Breast epithelium (tissue), 4 donors: ENCODE data around the gene PLB1. TPM values are rescaled to one million over a fixed set of nuclear protein-coding genes. Genes with fewer than 3 reads are reported as not detected.

Experiments used
- DNase-seq, 2 donors: peaks; one replicate each; pipeline ENCODE4 v3.0.0-alpha.2; 2019; ENCODE audit warnings: low spot score in 2 of 2
- H3K27ac ChIP-seq, 2 donors: fragments of 200-600 bp; sonication (generic) in 1 of 2; one replicate each; pipeline ENCODE4 v1.5.1; 2016 to 2019; ENCODE audit warnings: mild to moderate bottlenecking in 1 of 2
- H3K27me3 ChIP-seq, 2 donors: fragments of 200-600 bp; sonication (generic) in 1 of 2; one replicate each; pipeline versions ENCODE4 v1.5.1 to v1.6.0; 2017 to 2019; ENCODE audit warnings: control low read depth in 1 of 2, mild to moderate bottlenecking in 1 of 2
- H3K36me3 ChIP-seq: fragments of 200-600 bp; one replicate; pipeline ENCODE4 v1.5.1; 2019
- H3K4me1 ChIP-seq, 2 donors: fragments of 200-600 bp; sonication (generic); one replicate each; pipeline ENCODE4 v1.5.1; 2016 to 2019; ENCODE audit warnings: control low read depth in 1 of 2
- H3K4me3 ChIP-seq, 3 donors: fragments of 200-600 bp; sonication (generic); 1 replicate in 2 of 3; 2 replicates in 1 of 3; pipeline ENCODE4 v1.5.1; 2016 to 2019; ENCODE audit warnings: mild to moderate bottlenecking in 3 of 3, moderate library complexity in 2 of 3
- H3K9me3 ChIP-seq, 2 donors: fragments of 200-600 bp; sonication (generic) in 1 of 2; one replicate each; pipeline ENCODE4 v1.5.1; 2016 to 2019; ENCODE audit warnings: control low read depth in 1 of 2
- CTCF ChIP-seq, 3 donors: fragments of 450-650 bp; IDR thresholded peaks; one replicate each; pipeline ENCODE4 v1.5.1; 2016 to 2017; ENCODE audit warnings: antibody characterized with exemption in 3 of 3, mild to moderate bottlenecking in 3 of 3, moderate library complexity in 3 of 3
- POLR2A ChIP-seq: fragments of 450-650 bp; IDR thresholded peaks from one replicate; pipeline ENCODE4 v1.6.1; 2016; ENCODE audit warnings: antibody characterized with exemption, mild to moderate bottlenecking, moderate library complexity
- POLR2AphosphoS5 ChIP-seq, 3 donors: sonication (generic); formaldehyde crosslinking; IDR thresholded peaks; one replicate each; pipeline ENCODE4 v1.6.1; 2017; ENCODE audit warnings: antibody characterized with exemption in 3 of 3
- intact Hi-C: fragments of 100-400 bp; cut with DNase I; formaldehyde crosslinking; loops from one replicate; pipeline ENCODE4 v1.15.1; 2023; ENCODE audit warnings: low total_unique reads
- total RNA-seq, 3 donors: library from RNA; depleted of rRNA; stranded (reverse); fragments of >200 nt; gene quantifications; one replicate each; pipeline ENCODE4 v1.1.0, GENCODE V29; 2016

The PLB1 gene
- total RNA-seq, 3 donors from 2014 or later, result 5.6 to 11.9 (median 8.8) TPM

GRCh38 chr2:28640260-28640907, 144.5 kb downstream of the PLB1 start:
- Histone ChIP-seq H3K4me3 (no peak overlapping the region), H3K27ac (peak overlapping the region; percentile 53 to 68), H3K27me3 (no peaks in the 10 kb centered on the region), H3K9me3 (no peaks in the 10 kb centered on the region), H3K36me3 (no peaks in the 10 kb centered on the region), H3K4me1 (peaks cover 0 to 10% of the 10 kb centered on the region in 2 donors)
- TF ChIP-seq POLR2A (no peak), POLR2AphosphoS5 (IDR thresholded peaks at IDR 0.05) (no peak), CTCF (IDR thresholded peaks at IDR 0.05) (no peak)
- DNase-seq, result no peak
- intact Hi-C loops, result no loop called here

- DNase-seq, result no peak
- Histone ChIP-seq H3K27ac (peak overlapping the region in 1 of 2 donors; percentile 53), H3K4me3 (no peak overlapping the region), H3K27me3 (no peaks in the 10 kb centered on the region), H3K36me3 (no peaks in the 10 kb centered on the region), H3K9me3 (no peaks in the 10 kb centered on the region), H3K4me1 (peaks cover 0 to 10% of the 10 kb centered on the region in 2 donors)
- no peak for TF ChIP-seq POLR2A
- no peak for TF ChIP-seq POLR2AphosphoS5 (IDR thresholded peaks at IDR 0.05)
- no peak for TF ChIP-seq CTCF (IDR thresholded peaks at IDR 0.05)
- intact Hi-C loops, result no loop called here
Measured at GRCh38 chr2:28640908-28641300, 145.0 kb downstream of the PLB1 start.

- DNase-seq, result no peak
- intact Hi-C loops, result no loop called here
- H3K4me3 ChIP-seq, result no peak overlapping the region
- H3K4me1 ChIP-seq, result peaks cover 0 to 10% of the 10 kb centered on the region in 2 donors
- no peaks in the 10 kb centered on the region for H3K27me3 ChIP-seq
- H3K36me3 ChIP-seq, result no peaks in the 10 kb centered on the region
- H3K27ac ChIP-seq, result peak overlapping the region; percentile 67 to 83
- H3K9me3 ChIP-seq, result no peaks in the 10 kb centered on the region
- TF ChIP-seq POLR2AphosphoS5 (IDR thresholded peaks at IDR 0.05), result no peak
- no peak for TF ChIP-seq POLR2A
- no peak for TF ChIP-seq CTCF (IDR thresholded peaks at IDR 0.05)
Measured at GRCh38 chr2:28642796-28643195, 146.9 kb downstream of the PLB1 start.

- Histone ChIP-seq H3K9me3 (no peaks in the 10 kb centered on the region), H3K36me3 (no peaks in the 10 kb centered on the region), H3K27me3 (no peaks in the 10 kb centered on the region), H3K4me3 (no peak overlapping the region), H3K27ac (peak overlapping the region; percentile 67 to 83), H3K4me1 (peaks cover 0 to 10% of the 10 kb centered on the region in 2 donors)
- peak in 1 of 2 donors; percentile 91 for DNase-seq
- TF ChIP-seq CTCF (IDR thresholded peaks at IDR 0.05) (no peak), POLR2A (no peak), POLR2AphosphoS5 (IDR thresholded peaks at IDR 0.05) (peak in 2 of 3 donors; percentile 59 to 61)
- intact Hi-C loops, result no loop called here
Measured at GRCh38 chr2:28643327-28643726, 147.5 kb downstream of the PLB1 start.

GRCh38 chr2:28643911-28644334, 148.1 kb downstream of the PLB1 start:
- DNase-seq, result no peak
- peak in 1 of 3 donors; percentile 19 for TF ChIP-seq POLR2AphosphoS5 (IDR thresholded peaks at IDR 0.05)
- TF ChIP-seq CTCF (IDR thresholded peaks at IDR 0.05), result no peak
- no peak for TF ChIP-seq POLR2A
- intact Hi-C loops, result no loop called here
- peaks cover 0 to 10% of the 10 kb centered on the region in 2 donors for H3K4me1 ChIP-seq
- no peaks in the 10 kb centered on the region for H3K36me3 ChIP-seq
- peak overlapping the region; percentile 67 to 83 for H3K27ac ChIP-seq
- no peaks in the 10 kb centered on the region for H3K9me3 ChIP-seq
- H3K4me3 ChIP-seq, result no peak overlapping the region
- no peaks in the 10 kb centered on the region for H3K27me3 ChIP-seq
